Neural crest cell (in vitro differentiated cells): Measurements from ENCODE around the gene ZNF24. TPM values are rescaled to one million over a fixed set of nuclear protein-coding genes. Genes with fewer than 3 reads are reported as not detected.

Experiments
- DNase-seq: peaks from one replicate; pipeline ENCODE4 v3.0.0; 2021; ENCODE audit warnings: low read depth, mixed read lengths, low spot score
- H3K27ac Mint-ChIP-seq: one replicate; pipeline ENCODE4 v1.8.0; 2021; ENCODE audit warnings: mild to moderate bottlenecking, mixed read lengths; ENCODE audit not compliant: unreplicated experiment
- H3K27me3 Mint-ChIP-seq: 2 replicates; pipeline ENCODE4 v1.8.0; 2021; ENCODE audit warnings: low read depth, mild to moderate bottlenecking, mixed read lengths
- H3K36me3 Mint-ChIP-seq: 2 replicates; pipeline ENCODE4 v1.8.0; 2021; ENCODE audit warnings: low read depth, mild to moderate bottlenecking, mixed read lengths
- H3K4me1 Mint-ChIP-seq: 2 replicates; pipeline ENCODE4 v1.8.0; 2021; ENCODE audit warnings: mixed read lengths
- H3K4me3 Mint-ChIP-seq: one replicate; pipeline ENCODE4 v1.8.0; 2021; ENCODE audit warnings: mild to moderate bottlenecking, mixed read lengths
- H3K9me3 Mint-ChIP-seq: 2 replicates; pipeline ENCODE4 v1.8.0; 2021; ENCODE audit warnings: mixed read lengths
- CTCF ChIP-seq: fragments of 200-600 bp; sonication (generic); conservative IDR thresholded peaks from 2 replicates; pipeline ENCODE4 v1.5.0; 2021; ENCODE audit warnings: antibody characterized with exemption, mild to moderate bottlenecking
- total RNA-seq: library from RNA; stranded (reverse); gene quantifications from 2 replicates; pipeline ENCODE4 v1.2.1, GENCODE V29; 2021

The ZNF24 gene
- total RNA-seq, 1 donor from 2014 or later: 89.3 TPM

GRCh38 chr18:35334212-35334611, 10.0 kb downstream of the ZNF24 start:
- TF ChIP-seq CTCF: no peak
- no peak for DNase-seq
- Mint-ChIP-seq H3K27ac (no peak overlapping the region), H3K9me3 (no peaks in the 10 kb centered on the region), H3K4me1 (no peaks in the 10 kb centered on the region), H3K27me3 (no peaks in the 10 kb centered on the region), H3K4me3 (no peak overlapping the region), H3K36me3 (peaks cover 38% of the 10 kb centered on the region)

- H3K9me3 Mint-ChIP-seq: no peaks in the 10 kb centered on the region
- no peak overlapping the region for H3K4me3 Mint-ChIP-seq
- TF ChIP-seq CTCF: no peak
- H3K4me1 Mint-ChIP-seq: no peaks in the 10 kb centered on the region
- H3K27me3 Mint-ChIP-seq: no peaks in the 10 kb centered on the region
- DNase-seq: no peak
- peaks cover 27% of the 10 kb centered on the region for H3K36me3 Mint-ChIP-seq
- H3K27ac Mint-ChIP-seq: no peak overlapping the region
Observed at GRCh38 chr18:35331367-35332087, 12.7 kb downstream of the ZNF24 start.

GRCh38 chr18:35328868-35329267, 15.4 kb downstream of the ZNF24 start:
- no peak for DNase-seq
- Mint-ChIP-seq H3K27me3 (no peaks in the 10 kb centered on the region), H3K4me3 (no peak overlapping the region), H3K4me1 (no peaks in the 10 kb centered on the region), H3K27ac (no peak overlapping the region), H3K9me3 (no peaks in the 10 kb centered on the region), H3K36me3 (peaks cover 12% of the 10 kb centered on the region)
- no peak for TF ChIP-seq CTCF

- no peaks in the 10 kb centered on the region for H3K9me3 Mint-ChIP-seq
- no peak overlapping the region for H3K27ac Mint-ChIP-seq
- no peak for DNase-seq
- H3K4me3 Mint-ChIP-seq: no peak overlapping the region
- no peak for TF ChIP-seq CTCF
- H3K36me3 Mint-ChIP-seq: peaks cover 3% of the 10 kb centered on the region
- H3K27me3 Mint-ChIP-seq: no peaks in the 10 kb centered on the region
- no peaks in the 10 kb centered on the region for H3K4me1 Mint-ChIP-seq
Observed at GRCh38 chr18:35326695-35327387, 17.4 kb downstream of the ZNF24 start.

GRCh38 chr18:35324926-35325655, 19.1 kb downstream of the ZNF24 start:
- Mint-ChIP-seq H3K4me3 (no peak overlapping the region), H3K27ac (no peak overlapping the region), H3K36me3 (peaks cover 3% of the 10 kb centered on the region), H3K9me3 (no peaks in the 10 kb centered on the region), H3K4me1 (no peaks in the 10 kb centered on the region), H3K27me3 (no peaks in the 10 kb centered on the region)
- TF ChIP-seq CTCF: no peak
- DNase-seq: no peak
